GM19239 (cell line): ENCODE results near the gene GZMB.
"Not testable (repeated sequence)": the region's sequence is repeated elsewhere in the genome, so short reads cannot be mapped to it uniquely, and the experiment has no call there.

ENCODE experiments used
- DNase-seq: peaks from one replicate; pipeline ENCODE4 v3.0.0; 2011; ENCODE audit warnings: low spot score; ENCODE audit not compliant: insufficient read length
- FAIRE-seq: peaks from 2 replicates; lab custom pipeline; 2011; peaks lifted over from hg19 to GRCh38; lab: Jason Lieb, UNC

The GZMB gene

GRCh38 chr14:24634158-24634557, at the start of gene GZMB:
GZMB (minus strand) TSS chr14:24634190; CDS start chr14:24634160, 30 bp downstream.
- no peak for DNase-seq
- FAIRE-seq = no peak

- DNase-seq = no peak
- no peak for FAIRE-seq
Observed at GRCh38 chr14:24681056-24681455, 47.1 kb upstream of the GZMB start.

- no peak for FAIRE-seq
- no peak for DNase-seq
Observed at GRCh38 chr14:24680516-24680915, 46.5 kb upstream of the GZMB start.

- no peak for FAIRE-seq
Observed at GRCh38 chr14:24679248-24679961, 45.4 kb upstream of the GZMB start.

GRCh38 chr14:24678801-24679247, 44.8 kb upstream of the GZMB start:
- FAIRE-seq (peak; percentile 94), DNase-seq (peak; percentile 41)

More at GRCh38 chr14:24679248-24679961, 45.4 kb upstream of the GZMB start:
- DNase-seq = no peak

GRCh38 chr14:24677956-24678355, 44.0 kb upstream of the GZMB start:
- peak; percentile 14 for FAIRE-seq
- no peak for DNase-seq

GRCh38 chr14:24674204-24674970, 40.4 kb upstream of the GZMB start:
- peak; percentile 49 for FAIRE-seq

GRCh38 chr14:24673534-24674203, 39.7 kb upstream of the GZMB start:
- peak; percentile 93 for FAIRE-seq
- DNase-seq = no peak

More at GRCh38 chr14:24674204-24674970, 40.4 kb upstream of the GZMB start:
- no peak for DNase-seq

- no peak for FAIRE-seq
- DNase-seq = no peak
Observed at GRCh38 chr14:24673059-24673458, 39.1 kb upstream of the GZMB start.

GRCh38 chr14:24670594-24670993, 36.6 kb upstream of the GZMB start:
- FAIRE-seq = peak; percentile 28
- DNase-seq = no peak

GRCh38 chr14:24669651-24670050, 35.7 kb upstream of the GZMB start:
- DNase-seq (no peak), FAIRE-seq (no peak)

- DNase-seq (no peak), FAIRE-seq (peak; percentile 100)
Observed at GRCh38 chr14:24665440-24665991, 31.5 kb upstream of the GZMB start.

GRCh38 chr14:24664366-24664765, 30.4 kb upstream of the GZMB start:
- no peak for FAIRE-seq
- no peak for DNase-seq

- DNase-seq = no peak
Observed at GRCh38 chr14:24662753-24663152, 28.8 kb upstream of the GZMB start.

GRCh38 chr14:24659916-24660570, 26.1 kb upstream of the GZMB start:
- no peak for DNase-seq
- peak; percentile 67 for FAIRE-seq

More at GRCh38 chr14:24662753-24663152, 28.8 kb upstream of the GZMB start:
- no peak for FAIRE-seq

- not testable (repeated sequence) for DNase-seq, FAIRE-seq
Observed at GRCh38 chr14:24648361-24648760, 14.4 kb upstream of the GZMB start.

GRCh38 chr14:24639905-24640304, 5.9 kb upstream of the GZMB start:
- FAIRE-seq (no peak), DNase-seq (no peak)

- FAIRE-seq (no peak), DNase-seq (no peak)
Observed at GRCh38 chr14:24639270-24639669, 5.3 kb upstream of the GZMB start.

GRCh38 chr14:24633353-24633752, 637 bp downstream of the GZMB start:
- FAIRE-seq (no peak), DNase-seq (no peak)

GRCh38 chr14:24632761-24633160, 1.2 kb downstream of the GZMB start:
- FAIRE-seq (no peak), DNase-seq (no peak)
